Measurements from ENCODE around the gene USP13.
"Not testable (repeated sequence)": the region's sequence is repeated elsewhere in the genome, so short reads cannot be mapped to it uniquely, and the experiment has no call there.

USP13 gene

GRCh38 chr3:179630753-179631451 is 21.9 kb upstream of the USP13 start:
- TF ChIP-seq MYC (IDR thresholded peaks at IDR 0.05; ENCODE audit: low read depth, low read length) (no peak), CTCF (IDR thresholded peaks at IDR 0.05; ENCODE audit: low read depth, low read length) (no peak), MAX (IDR thresholded peaks at IDR 0.05; ENCODE audit: low read depth, low read length) (no peak), POLR2A (IDR thresholded peaks at IDR 0.05; ENCODE audit: extremely low read depth, insufficient read length) (no peak)
- no peak overlapping the region for H3K4me3 ChIP-seq (ENCODE audit: low read depth, low read length)
- DNase-seq (ENCODE audit: low read depth), result no peak

- DNase-seq (ENCODE audit: low read depth), result no peak
- TF ChIP-seq MYC (IDR thresholded peaks at IDR 0.05; ENCODE audit: low read depth, low read length), result no peak
- no peak for TF ChIP-seq POLR2A (IDR thresholded peaks at IDR 0.05; ENCODE audit: extremely low read depth, insufficient read length)
- no peak for TF ChIP-seq MAX (IDR thresholded peaks at IDR 0.05; ENCODE audit: low read depth, low read length)
- no peak for TF ChIP-seq CTCF (IDR thresholded peaks at IDR 0.05; ENCODE audit: low read depth, low read length)
- H3K4me3 ChIP-seq (ENCODE audit: low read depth, low read length), result no peak overlapping the region
These were observed 12.4 kb upstream of the USP13 start for GRCh38 chr3:179640469-179640868.

- TF ChIP-seq MAX (IDR thresholded peaks at IDR 0.05; ENCODE audit: low read depth, low read length) (no peak), MYC (IDR thresholded peaks at IDR 0.05; ENCODE audit: low read depth, low read length) (no peak), CTCF (IDR thresholded peaks at IDR 0.05; ENCODE audit: low read depth, low read length) (no peak), POLR2A (IDR thresholded peaks at IDR 0.05; ENCODE audit: extremely low read depth, insufficient read length) (no peak)
- no peak for DNase-seq (ENCODE audit: low read depth)
- no peak overlapping the region for H3K4me3 ChIP-seq (ENCODE audit: low read depth, low read length)
These were observed 10.0 kb upstream of the USP13 start for GRCh38 chr3:179642871-179643270.

GRCh38 chr3:179643837-179644236 is 9.0 kb upstream of the USP13 start:
- H3K4me3 ChIP-seq (ENCODE audit: low read depth, low read length); DNase-seq (ENCODE audit: low read depth): not testable (repeated sequence)

GRCh38 chr3:179646177-179646576 is 6.7 kb upstream of the USP13 start:
- DNase-seq (ENCODE audit: low read depth), result no peak
- H3K4me3 ChIP-seq (ENCODE audit: low read depth, low read length), result no peak overlapping the region
- no peak for TF ChIP-seq CTCF (IDR thresholded peaks at IDR 0.05; ENCODE audit: low read depth, low read length)
- TF ChIP-seq MYC (IDR thresholded peaks at IDR 0.05; ENCODE audit: low read depth, low read length), result no peak
- no peak for TF ChIP-seq MAX (IDR thresholded peaks at IDR 0.05; ENCODE audit: low read depth, low read length)
- no peak for TF ChIP-seq POLR2A (IDR thresholded peaks at IDR 0.05; ENCODE audit: extremely low read depth, insufficient read length)

GRCh38 chr3:179651687-179652446 is 973 bp upstream of the USP13 start:
- H3K4me3 ChIP-seq (ENCODE audit: low read depth, low read length), result peak overlapping the region; percentile 58
- DNase-seq (ENCODE audit: low read depth), result no peak
- TF ChIP-seq MYC (IDR thresholded peaks at IDR 0.05; ENCODE audit: low read depth, low read length) (no peak), POLR2A (IDR thresholded peaks at IDR 0.05; ENCODE audit: extremely low read depth, insufficient read length) (no peak), CTCF (IDR thresholded peaks at IDR 0.05; ENCODE audit: low read depth, low read length) (no peak), MAX (IDR thresholded peaks at IDR 0.05; ENCODE audit: low read depth, low read length) (no peak)

All from NB4 (cell line).